ENCODE results near the gene ADD3.
A peak's percentile ranks its signal among the peaks of the same experiment; 100 is the strongest.

ADD3 gene

GRCh38 chr10:110002801-110003523, 4.8 kb upstream of the ADD3 start:
- DNase-seq (ENCODE audit: low read depth in 2 of 3, low spot score in 1 of 3) = no peak

DNA sequence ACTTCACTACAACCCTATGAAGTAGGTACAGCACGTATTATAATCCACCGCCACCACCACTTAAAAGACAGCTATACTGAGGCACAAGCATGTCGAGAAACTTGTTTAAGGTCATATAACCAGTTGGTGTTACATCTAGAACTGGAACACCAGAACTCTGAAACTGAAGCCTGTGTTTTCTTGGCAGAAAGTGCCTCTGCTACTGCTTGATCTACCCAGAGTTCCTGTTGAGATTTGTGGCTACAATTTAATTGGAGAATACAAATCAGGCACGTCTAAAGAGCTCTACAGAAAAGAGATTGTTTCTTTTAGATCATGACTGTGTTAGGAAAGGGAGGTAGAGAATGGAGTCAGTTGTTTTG, 4.3 kb upstream of the ADD3 start:
- no peak for DNase-seq (ENCODE audit: low read depth in 2 of 3, low spot score in 1 of 3)

DNA sequence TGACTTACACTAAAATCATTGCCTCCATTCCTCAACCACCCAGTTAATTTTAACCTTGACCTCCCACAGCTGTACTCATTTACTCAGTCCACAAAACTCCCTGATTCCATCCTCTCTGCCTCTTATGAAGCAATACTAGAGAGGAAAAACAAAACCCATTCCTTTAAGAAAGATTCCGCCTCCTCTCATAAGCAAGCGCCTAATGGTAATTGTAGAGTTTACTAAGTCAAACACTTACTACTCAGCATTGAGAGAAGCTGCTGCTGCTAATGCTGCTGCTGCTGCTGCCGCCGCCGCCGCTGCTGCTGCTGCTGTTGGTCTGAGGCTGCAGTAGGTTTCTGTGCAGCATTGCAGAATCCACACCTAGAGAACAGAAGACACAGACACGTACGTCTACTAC, 2.1 kb upstream of the ADD3 start:
- no peak for DNase-seq (ENCODE audit: low read depth in 2 of 3, low spot score in 1 of 3)

GRCh38 chr10:110006358-110007160, 1.2 kb upstream of the ADD3 start:
- no peak for DNase-seq (ENCODE audit: low read depth in 2 of 3, low spot score in 1 of 3)

DNA sequence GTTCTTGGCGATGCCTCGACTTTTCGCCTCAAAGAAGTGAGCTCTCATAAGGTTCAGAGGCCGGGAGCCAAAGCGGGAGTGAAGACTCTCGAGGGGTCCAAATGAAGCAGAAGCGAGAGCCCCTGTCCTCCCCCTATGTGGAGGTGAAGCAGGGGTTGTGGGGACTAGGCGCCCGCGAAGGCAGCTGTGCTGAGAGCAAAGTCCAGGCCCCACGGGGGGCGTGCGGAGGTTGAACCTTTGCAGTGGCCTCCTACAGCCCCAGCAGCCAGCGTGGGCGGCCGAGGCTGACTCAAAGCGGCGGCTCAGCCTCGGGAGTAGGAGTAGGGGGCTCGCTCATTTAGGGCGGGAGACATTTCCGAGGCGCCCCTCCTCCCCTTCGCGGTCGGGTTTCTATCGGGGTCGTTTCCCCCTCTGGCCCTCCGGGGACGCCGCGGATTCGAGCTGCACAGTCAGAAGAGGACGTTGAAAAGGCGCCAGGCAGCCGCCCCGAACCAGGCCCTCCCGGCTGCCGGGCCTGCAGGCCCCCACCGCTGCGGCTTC, 553 bp upstream of the ADD3 start:
- DNase-seq (ENCODE audit: low read depth in 2 of 3, low spot score in 1 of 3) = peak in 2 of 3 donors; percentile 40 to 49

- DNase-seq (ENCODE audit: low read depth in 2 of 3, low spot score in 1 of 3) = peak in 2 of 3 donors; percentile 16 to 32
Observed at GRCh38 chr10:110008518-110009339, 945 bp downstream of the ADD3 start.

- peak in 2 of 3 donors; percentile 12 to 35 for DNase-seq (ENCODE audit: low read depth in 2 of 3, low spot score in 1 of 3)
Observed at GRCh38 chr10:110009736-110010475, 2.1 kb downstream of the ADD3 start.

GRCh38 chr10:110010486-110011378, 2.9 kb downstream of the ADD3 start:
- no peak for DNase-seq (ENCODE audit: low read depth in 2 of 3, low spot score in 1 of 3)

DNA sequence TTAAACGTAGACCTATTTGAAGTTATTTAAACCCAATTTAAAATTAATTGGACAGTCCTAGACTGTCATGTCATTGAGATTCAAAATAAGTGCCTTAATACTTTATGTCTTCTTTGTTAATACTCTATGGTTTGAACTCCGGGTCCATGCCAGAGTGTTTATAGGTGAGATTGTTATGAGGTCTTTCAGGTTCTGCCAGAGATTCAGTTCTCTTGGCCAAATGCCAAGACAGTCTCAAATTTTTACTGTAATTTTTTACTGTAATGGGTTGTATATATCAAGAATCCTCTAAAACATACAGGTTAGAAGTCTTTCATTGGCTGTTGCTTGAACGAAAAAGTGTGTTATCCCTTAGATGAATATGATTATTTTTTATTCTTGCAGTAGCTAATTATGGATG, 3.9 kb downstream of the ADD3 start:
- DNase-seq (ENCODE audit: low read depth in 2 of 3, low spot score in 1 of 3) = no peak

- no peak for DNase-seq (ENCODE audit: low read depth in 2 of 3, low spot score in 1 of 3)
Observed at GRCh38 chr10:110013630-110014293, 6.0 kb downstream of the ADD3 start.

- DNase-seq (ENCODE audit: low read depth in 2 of 3, low spot score in 1 of 3) = no peak
Observed at GRCh38 chr10:110016039-110016438, 8.3 kb downstream of the ADD3 start.

GRCh38 chr10:110017052-110017451, 9.3 kb downstream of the ADD3 start:
- DNase-seq (ENCODE audit: low read depth in 2 of 3, low spot score in 1 of 3) = no peak

- no peak for DNase-seq (ENCODE audit: low read depth in 2 of 3, low spot score in 1 of 3)
Observed at GRCh38 chr10:110017907-110018306, 10.1 kb downstream of the ADD3 start.

DNA sequence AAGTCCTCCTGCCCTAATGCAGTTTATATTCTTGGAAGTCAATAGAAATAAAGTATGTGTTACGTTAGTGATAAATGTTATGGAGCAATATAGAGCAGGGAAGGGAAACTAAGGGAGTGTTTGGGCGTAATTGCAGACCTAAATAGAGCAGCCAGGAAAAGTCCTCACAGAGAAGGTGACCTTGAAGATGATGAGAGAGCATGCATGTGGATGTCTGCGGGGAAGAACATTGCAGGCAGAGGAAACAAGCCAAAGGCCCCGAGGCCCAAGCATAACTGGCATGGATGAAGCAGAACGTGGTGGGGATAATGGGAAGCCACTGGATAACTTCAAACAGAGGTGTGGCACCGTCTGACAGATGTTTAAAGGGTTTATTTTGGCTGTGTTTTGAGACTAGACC, 12.5 kb downstream of the ADD3 start:
- DNase-seq (ENCODE audit: low read depth in 2 of 3, low spot score in 1 of 3) = no peak

DNA sequence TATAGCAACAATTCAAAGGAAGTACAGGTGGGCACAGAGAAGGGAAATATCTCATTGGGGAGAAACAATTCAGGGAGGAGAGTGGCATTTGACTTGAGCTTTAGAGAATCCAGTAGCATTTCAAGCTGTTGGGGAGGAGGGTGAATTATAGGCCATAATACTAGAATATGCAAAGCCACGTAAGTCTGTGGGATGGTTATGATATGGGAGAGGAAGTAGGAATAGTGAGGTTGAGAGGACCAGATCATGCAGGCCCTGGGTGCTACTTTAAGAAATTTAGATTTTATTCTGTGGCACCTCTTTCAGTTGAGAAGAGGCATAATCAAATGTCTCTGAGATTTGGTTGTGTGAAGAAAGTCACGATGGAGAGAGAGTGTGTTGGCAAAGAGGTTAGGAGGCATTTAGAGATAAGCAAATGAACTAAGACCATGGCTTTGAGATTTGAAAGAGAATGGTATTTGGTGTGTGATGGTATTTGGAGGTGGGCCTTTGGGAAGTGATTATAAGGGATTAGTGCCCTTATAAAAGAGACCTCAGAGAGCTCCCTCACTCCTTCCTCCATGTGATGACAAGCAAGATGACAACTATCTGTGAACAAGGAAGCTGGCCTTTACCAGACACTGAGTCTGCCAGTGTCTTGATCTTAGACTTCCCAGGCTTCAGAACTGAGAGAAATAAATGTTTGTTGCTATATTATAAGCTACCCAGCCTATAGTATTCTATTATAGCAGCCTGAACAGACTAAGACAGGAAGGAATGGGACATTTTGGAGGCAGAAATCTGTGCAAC, 15.1 kb downstream of the ADD3 start:
- no peak for DNase-seq (ENCODE audit: low read depth in 2 of 3, low spot score in 1 of 3)

DNA sequence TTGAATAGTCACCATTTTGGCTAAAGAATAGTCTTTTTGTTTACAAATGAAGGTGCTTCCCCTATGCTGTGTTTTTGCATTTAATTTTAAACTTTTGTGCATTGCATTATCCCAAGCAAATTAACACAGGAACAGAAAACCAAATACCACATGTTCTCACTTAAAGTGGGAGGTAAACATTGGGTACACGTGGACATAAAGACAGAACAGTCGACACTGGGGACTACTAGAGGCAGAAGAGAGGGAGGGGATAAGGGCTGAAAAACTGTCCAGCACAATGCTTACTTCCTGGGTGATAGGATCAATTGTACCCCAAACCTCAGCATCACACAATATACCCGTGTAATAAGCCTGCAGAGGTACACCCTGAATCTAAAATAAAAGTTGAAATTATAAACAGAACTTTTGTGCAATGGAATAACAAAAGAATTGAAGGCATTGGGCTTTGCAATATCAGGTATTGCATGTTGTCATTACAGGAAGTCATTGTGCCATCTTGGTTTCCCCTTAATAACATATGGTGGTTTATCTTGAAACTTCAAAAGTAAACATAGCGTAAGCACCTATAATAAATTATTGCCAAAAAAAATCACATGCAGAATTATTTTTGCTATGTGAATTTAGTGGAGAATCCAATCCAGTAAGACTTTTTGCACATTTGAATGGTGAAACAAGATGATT, 16.1 kb downstream of the ADD3 start:
- DNase-seq (ENCODE audit: low read depth in 2 of 3, low spot score in 1 of 3) = no peak

- no peak for DNase-seq (ENCODE audit: low read depth in 2 of 3, low spot score in 1 of 3)
Observed at GRCh38 chr10:110029450-110029849, 21.7 kb downstream of the ADD3 start.

Data from stimulated activated CD4-positive, alpha-beta T cell treated with anti-CD3 and anti-CD28 coated beads, Interleukin-12 subunit alpha, Interleukin-12 subunit beta, amount 100 ng/mL, for 48 hours (primary cell).